Measurements from ENCODE around the gene ZNF423.

DNA sequence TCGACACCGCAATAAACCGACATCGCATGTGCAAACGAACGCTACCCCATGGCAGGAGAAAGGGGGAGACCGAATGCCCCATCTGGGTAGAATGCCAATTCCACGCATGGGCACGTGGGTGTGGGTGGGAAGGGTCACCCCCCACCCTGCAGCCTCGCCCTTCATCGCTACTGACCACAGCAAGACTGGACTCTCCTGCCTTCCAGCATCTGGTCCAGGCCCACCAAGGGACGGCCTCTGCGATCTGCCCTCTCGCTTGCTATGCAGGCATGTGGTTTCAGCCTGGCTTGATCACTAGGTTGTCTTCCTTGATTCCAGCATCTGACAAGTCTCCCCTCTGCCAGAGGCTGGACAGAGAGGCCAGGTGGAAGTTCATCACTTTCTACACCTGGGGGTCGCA is 323.0 kb downstream of the ZNF423 start:
- TF ChIP-seq, protein P1, sequence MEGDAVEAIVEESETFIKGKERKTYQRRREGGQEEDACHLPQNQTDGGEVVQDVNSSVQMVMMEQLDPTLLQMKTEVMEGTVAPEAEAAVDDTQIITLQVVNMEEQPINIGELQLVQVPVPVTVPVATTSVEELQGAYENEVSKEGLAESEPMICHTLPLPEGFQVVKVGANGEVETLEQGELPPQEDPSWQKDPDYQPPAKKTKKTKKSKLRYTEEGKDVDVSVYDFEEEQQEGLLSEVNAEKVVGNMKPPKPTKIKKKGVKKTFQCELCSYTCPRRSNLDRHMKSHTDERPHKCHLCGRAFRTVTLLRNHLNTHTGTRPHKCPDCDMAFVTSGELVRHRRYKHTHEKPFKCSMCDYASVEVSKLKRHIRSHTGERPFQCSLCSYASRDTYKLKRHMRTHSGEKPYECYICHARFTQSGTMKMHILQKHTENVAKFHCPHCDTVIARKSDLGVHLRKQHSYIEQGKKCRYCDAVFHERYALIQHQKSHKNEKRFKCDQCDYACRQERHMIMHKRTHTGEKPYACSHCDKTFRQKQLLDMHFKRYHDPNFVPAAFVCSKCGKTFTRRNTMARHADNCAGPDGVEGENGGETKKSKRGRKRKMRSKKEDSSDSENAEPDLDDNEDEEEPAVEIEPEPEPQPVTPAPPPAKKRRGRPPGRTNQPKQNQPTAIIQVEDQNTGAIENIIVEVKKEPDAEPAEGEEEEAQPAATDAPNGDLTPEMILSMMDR (IDR thresholded peaks at IDR 0.05; ENCODE audit: low read length): no peak
- TF ChIP-seq EZH2 (optimal IDR thresholded peaks at IDR 0.05; ENCODE audit: low read depth, low read length) (no peak), EZH2phosphoT487 (IDR thresholded peaks at IDR 0.05; ENCODE audit: low read length) (no peak)

Data from MM.1S (cell line).